Lower leg skin (tissue), 4 donors: Measurements from ENCODE around the gene UROC1. TPM values are rescaled to one million over a fixed set of nuclear protein-coding genes. Genes with fewer than 3 reads are reported as not detected.
A peak's percentile ranks its signal among the peaks of the same experiment; 100 is the strongest.

ENCODE experiments used
- DNase-seq, 2 donors: peaks; one replicate each; pipeline ENCODE4 v3.0.0-alpha.2; 2019; ENCODE audit warnings: low spot score in 2 of 2
- H3K4me3 ChIP-seq: fragments of 200-600 bp; sonication (generic); 2 replicates; pipeline ENCODE4 v1.5.1; 2017; ENCODE audit warnings: mild to moderate bottlenecking, low read depth; ENCODE audit not compliant: poor library complexity, severe bottlenecking
- CTCF ChIP-seq, 3 donors: fragments of 450-650 bp; IDR thresholded peaks; one replicate each; pipeline ENCODE4 v1.5.1; 2016; ENCODE audit warnings: antibody characterized with exemption in 3 of 3, mild to moderate bottlenecking in 3 of 3, moderate library complexity in 2 of 3
- POLR2A ChIP-seq, 2 donors: fragments of 450-650 bp; IDR thresholded peaks; one replicate each; pipeline ENCODE4 v1.6.1; 2016 to 2017; ENCODE audit warnings: antibody characterized with exemption in 2 of 2, mild to moderate bottlenecking in 1 of 2, moderate library complexity in 1 of 2
- WGBS, 2 donors: methylation state at CpG; one replicate each; pipeline ENCODE4 v1.1.5; 2018; 5-methylcytosine and 5-hydroxymethylcytosine counted together
- intact Hi-C: fragments of 100-400 bp; cut with DNase I; formaldehyde crosslinking; loops from one replicate; pipeline ENCODE4 v1.15.0; 2023; ENCODE audit warnings: low total_unique reads
- total RNA-seq, 4 donors: library from RNA; depleted of rRNA; stranded (reverse); fragments of >200 nt; gene quantifications; one replicate each; pipeline ENCODE4 v1.1.0, GENCODE V29; 2016

The UROC1 gene
- total RNA-seq, 4 donors from 2014 or later, result not detected

- DNase-seq, result peak in 1 of 2 donors; percentile 83
- intact Hi-C loops, result no loop called here
- WGBS, 2 donors, result 7 to 15% methylated on average over 9 of the region's 9 CpGs
- no peak for TF ChIP-seq POLR2A (IDR thresholded peaks at IDR 0.05)
- no peak for TF ChIP-seq CTCF (IDR thresholded peaks at IDR 0.05)
- H3K4me3 ChIP-seq, result no peak overlapping the region
Observed at GRCh38 chr3:126540342-126540849, 22.8 kb upstream of the UROC1 start.

- WGBS, 2 donors, result 88 to 94% methylated on average over 10 of the region's 10 CpGs
- intact Hi-C loops, result no loop called here
- no peak for TF ChIP-seq POLR2A (IDR thresholded peaks at IDR 0.05)
- no peak for TF ChIP-seq CTCF (IDR thresholded peaks at IDR 0.05)
- no peak overlapping the region for H3K4me3 ChIP-seq
- DNase-seq, result peak in 1 of 2 donors; percentile 32
Observed at GRCh38 chr3:126539558-126540250, 22.1 kb upstream of the UROC1 start.

DNA sequence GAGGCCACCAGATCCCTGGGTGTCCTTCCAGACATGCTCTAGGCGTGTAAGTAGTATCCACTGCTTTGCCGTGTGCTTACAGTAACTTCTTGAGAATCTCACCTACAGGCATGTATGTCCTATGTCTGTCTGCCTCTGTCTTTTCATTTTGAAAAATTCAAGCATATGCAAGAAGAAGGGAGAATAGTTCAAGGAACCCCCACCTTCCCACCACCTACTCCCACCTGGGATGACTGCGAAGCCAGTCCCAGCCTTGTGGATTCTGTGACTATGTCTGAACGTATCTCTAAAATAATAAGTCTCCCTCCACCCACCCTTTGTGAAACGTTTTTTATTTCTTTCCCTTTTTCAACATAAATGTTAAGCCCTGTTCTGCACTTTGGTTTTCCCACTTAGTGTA, 21.4 kb upstream of the UROC1 start:
- peak in 1 of 2 donors; percentile 23 for DNase-seq
- TF ChIP-seq CTCF (IDR thresholded peaks at IDR 0.05) (no peak), POLR2A (IDR thresholded peaks at IDR 0.05) (no peak)
- no peak overlapping the region for H3K4me3 ChIP-seq
- WGBS, 2 donors, result 37 to 39% methylated on average over 5 of the region's 5 CpGs
- intact Hi-C loops, result no loop called here

DNA sequence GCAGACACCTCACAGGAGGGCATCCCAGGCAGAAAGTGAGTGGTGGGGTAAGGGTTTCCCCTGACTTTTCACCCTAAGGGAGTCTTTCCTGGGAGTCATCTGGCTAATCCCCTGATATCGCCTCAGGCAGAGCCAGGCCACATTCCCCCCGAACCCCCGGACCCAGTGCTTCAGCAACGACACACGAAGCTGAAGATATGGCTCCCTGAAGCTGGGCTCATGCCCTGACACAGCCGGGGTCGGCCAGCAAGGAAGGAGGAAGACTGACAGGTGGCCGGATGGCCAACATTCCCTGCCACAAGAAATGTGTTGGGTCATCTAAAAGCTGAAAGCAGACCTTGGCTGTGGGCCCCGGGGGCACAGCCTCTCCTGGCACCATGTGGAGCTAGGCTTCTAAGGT, 20.7 kb upstream of the UROC1 start:
- TF ChIP-seq POLR2A (IDR thresholded peaks at IDR 0.05), result no peak
- no peak for TF ChIP-seq CTCF (IDR thresholded peaks at IDR 0.05)
- 67 to 78% methylated on average over 9 of the region's 9 CpGs for WGBS, 2 donors
- peak in 1 of 2 donors; percentile 72 for DNase-seq
- intact Hi-C loops, result no loop called here
- no peak overlapping the region for H3K4me3 ChIP-seq

DNA sequence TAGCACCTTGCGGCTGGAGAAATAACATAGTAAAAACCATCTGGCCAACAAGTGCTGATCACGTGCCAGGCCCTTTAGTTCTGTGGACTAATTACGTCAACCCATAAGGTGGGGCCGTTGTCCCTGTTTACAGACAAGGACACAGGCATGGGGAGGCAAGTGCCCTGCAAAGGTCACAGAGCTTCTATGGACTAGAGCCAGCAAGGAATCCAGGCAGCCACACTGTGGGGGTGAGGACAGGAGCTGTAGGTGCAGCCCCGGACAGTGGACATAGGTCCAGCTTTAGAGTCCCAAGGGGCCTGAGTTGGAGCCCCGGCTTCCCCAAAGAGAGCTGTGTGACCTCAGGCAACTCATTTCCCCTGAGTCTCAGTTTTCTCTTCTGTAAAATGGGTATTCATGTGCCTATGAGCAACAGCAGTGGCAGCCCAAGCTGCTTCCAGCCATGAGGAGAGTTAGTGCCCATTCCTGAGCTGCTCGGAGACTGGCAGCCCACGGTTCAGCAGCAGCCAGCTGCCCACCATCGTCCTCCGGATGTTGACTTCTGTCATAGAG, 20.2 kb upstream of the UROC1 start:
- TF ChIP-seq POLR2A (IDR thresholded peaks at IDR 0.05) (no peak), CTCF (IDR thresholded peaks at IDR 0.05) (no peak)
- DNase-seq, result peak in 1 of 2 donors; percentile 78
- 66 to 71% methylated on average over 9 to 10 of the region's 10 CpGs for WGBS, 2 donors

More for the DNA sequence above, 20.2 kb upstream of the UROC1 start:
- H3K4me3 ChIP-seq, result no peak overlapping the region
- intact Hi-C loops, result no loop called here
